Measurements from ENCODE around the gene GPRC5D.

The GPRC5D gene

DNA sequence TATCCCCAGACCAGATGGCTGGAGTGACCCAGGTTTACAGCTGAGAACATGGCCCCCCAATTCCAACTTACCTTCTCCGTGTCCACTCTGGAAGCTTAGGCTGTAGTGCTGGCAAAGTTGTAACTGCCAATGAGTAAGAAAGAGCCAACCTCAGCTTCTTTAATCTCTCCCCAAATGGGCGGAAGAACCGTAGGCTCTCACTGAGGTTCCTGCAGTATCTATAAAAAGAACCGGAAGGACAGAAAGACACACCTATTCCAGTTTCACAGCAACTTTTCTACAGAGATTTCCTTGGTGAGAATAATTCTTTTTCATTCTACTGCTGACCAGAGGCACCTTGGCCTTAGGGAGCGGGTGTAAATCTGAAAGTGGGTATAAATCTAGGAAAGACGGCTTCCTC lies at the start of gene GPRC5D:
Gene GPRC5D, minus strand, starts transcription at position 135 of the 400 bp plus-strand sequence. CDS start 1,786 bp downstream, outside the sequence.
- DNase-seq (ENCODE audit: low read depth), result no peak

GRCh38 chr12:13001775-13002040 lies 49.7 kb upstream of the GPRC5D start:
- no peak for DNase-seq (ENCODE audit: low read depth)

DNA sequence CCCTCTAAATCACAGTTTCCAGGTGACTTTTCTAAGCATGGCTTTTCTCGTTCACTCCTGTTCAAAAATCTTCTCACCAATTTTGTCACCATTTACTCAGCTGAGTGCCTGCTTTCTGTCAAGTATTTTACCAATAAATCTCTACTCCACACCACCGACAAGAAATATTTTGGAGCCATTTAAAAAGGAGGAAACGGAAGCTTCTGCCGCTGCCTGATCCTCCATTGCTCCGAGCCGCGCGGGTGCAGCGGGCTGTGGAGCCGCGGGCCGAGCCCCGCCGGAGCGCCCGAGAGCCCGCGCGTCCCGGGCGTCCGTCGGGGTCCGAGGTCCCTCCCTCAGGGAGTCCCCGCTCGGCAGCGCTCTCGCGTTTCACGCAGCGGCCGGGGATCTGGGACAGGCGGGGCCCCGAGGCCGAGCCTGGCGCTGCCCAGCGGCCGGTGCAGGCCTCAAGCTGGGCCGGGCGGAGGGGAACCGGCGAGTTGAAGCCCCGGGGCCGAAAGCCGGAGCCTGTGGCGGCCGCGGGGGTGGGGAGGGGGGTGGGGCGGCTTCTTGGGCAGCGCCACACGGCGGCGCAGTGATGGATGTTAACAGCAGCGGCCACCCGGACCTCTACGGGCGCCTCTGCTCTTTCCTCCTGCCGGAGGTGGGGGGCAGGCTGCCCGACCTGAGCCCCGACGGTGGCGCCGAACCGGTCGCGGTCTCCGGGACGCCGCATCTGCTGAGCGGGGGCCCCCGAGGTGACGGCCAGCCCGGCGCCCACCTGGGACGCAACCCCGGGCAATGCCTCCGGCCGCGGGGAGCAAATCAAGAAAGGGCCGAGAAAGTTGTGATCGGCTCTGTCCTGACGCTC lies 49.2 kb upstream of the GPRC5D start:
- DNase-seq (ENCODE audit: low read depth), result no peak

GRCh38 chr12:13000616-13000924 lies 48.6 kb upstream of the GPRC5D start:
- no peak for DNase-seq (ENCODE audit: low read depth)

DNA sequence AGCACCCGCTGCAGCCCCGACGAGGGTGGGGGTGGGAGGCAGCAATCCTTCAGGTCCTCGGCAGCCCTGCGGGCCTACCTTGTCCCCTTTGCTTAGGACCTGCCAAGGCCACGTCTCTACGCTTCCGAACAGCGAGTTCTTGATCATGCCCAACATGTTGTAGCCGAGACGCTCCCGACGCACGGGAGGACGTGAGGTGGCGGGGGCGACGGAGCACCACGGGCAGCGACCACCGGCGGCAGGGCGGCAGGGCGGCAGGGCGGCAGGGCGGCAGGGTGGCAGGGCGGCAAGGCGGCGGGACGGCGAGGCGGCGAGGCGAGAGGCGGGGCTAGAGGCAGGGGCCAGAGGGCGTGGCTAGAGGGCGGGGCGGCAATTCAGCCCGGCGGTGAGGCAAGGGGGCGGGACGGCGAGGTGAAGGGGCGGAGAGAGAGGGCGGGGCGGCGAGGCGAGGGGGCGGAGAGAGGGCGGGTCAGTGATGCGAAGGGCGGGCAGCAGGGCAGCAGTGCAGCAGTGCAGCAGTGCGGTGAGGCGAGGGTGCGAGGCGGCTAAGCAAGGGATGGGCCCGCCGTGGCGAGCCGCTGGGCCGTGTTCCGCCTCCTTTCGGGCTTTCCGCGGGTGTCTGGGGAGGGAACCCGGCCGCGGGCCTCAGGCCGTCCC lies 48.1 kb upstream of the GPRC5D start, which contains the start of gene HEBP1:
Gene HEBP1, minus strand, starts transcription at position 307 of the 657 bp plus-strand sequence. Its CDS starts 151 bp downstream, at position 156.
- DNase-seq (ENCODE audit: low read depth), result peak; percentile 93

- no peak for DNase-seq (ENCODE audit: low read depth)
Observed at GRCh38 chr12:12999271-12999958, 47.4 kb upstream of the GPRC5D start.

GRCh38 chr12:12998248-12998647 lies 46.3 kb upstream of the GPRC5D start:
- DNase-seq (ENCODE audit: low read depth), result no peak

- no peak for DNase-seq (ENCODE audit: low read depth)
Observed at GRCh38 chr12:12997734-12998133, 45.8 kb upstream of the GPRC5D start.

DNA sequence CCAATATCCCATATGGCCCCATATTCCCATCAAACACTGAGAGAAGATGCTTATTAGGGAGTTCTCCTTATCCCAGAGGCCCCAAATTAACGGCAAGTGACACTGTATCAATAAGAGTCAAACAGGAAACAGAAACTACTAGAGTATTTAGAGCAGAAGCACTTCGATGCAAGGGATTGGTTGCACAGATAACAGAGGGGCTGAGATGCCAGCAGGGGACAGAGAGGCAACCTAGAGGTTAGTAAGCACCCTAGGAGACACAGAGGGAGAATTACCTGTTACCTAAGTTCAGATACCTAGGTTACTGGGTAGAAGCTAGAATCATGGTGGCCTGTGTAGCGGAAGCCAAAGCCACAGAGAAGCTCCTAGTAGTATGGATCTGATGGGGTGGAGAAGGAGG lies 45.2 kb upstream of the GPRC5D start:
- DNase-seq (ENCODE audit: low read depth), result no peak

GRCh38 chr12:12996209-12996608 lies 44.2 kb upstream of the GPRC5D start:
- DNase-seq (ENCODE audit: low read depth), result no peak

GRCh38 chr12:12995088-12995487 lies 43.1 kb upstream of the GPRC5D start:
- DNase-seq (ENCODE audit: low read depth), result no peak

- DNase-seq (ENCODE audit: low read depth), result no peak
Observed at GRCh38 chr12:12993367-12993766, 41.4 kb upstream of the GPRC5D start.

DNA sequence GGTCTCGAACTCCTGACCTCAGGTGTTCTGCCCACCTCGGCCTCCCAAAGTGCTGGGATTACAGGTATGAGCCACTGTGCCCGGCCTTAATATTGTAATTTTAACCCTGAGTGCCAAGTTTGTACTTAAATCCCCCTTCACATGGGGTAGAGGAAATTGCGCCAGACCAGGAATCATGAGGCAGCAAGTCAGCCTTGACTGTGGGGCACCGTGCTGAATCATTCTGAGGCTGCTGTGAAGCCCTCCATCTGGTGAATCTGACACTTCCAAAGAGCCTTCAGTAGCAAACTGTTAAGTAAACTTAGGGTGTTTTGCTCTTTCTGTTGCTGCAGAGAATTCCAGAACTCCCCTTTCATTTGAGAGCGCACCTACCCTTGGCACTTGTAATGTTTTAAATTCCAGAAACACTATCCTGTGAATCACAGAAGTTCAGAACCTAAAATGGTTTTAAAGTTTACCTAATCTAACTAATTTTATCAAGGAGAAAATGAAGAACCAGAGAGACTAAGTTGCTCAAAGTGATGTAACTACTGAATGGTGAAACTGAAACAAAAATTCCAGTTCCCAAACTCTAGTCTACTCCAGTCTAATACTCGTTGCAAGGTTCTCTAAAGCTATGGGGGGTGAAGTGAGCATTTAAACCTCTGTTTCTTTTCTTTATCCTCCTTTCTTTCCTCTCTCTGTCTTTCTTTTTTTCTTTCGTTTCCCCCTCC lies 40.6 kb upstream of the GPRC5D start:
- no peak for DNase-seq (ENCODE audit: low read depth)

GRCh38 chr12:12990700-12991468 lies 38.9 kb upstream of the GPRC5D start:
- DNase-seq (ENCODE audit: low read depth), result no peak

GRCh38 chr12:12987421-12987820 lies 35.5 kb upstream of the GPRC5D start:
- DNase-seq (ENCODE audit: low read depth), result no peak

GRCh38 chr12:12986775-12987331 lies 34.9 kb upstream of the GPRC5D start:
- no peak for DNase-seq (ENCODE audit: low read depth)

GRCh38 chr12:12985817-12986408 lies 33.9 kb upstream of the GPRC5D start:
- no peak for DNase-seq (ENCODE audit: low read depth)

GRCh38 chr12:12984149-12984548 lies 32.2 kb upstream of the GPRC5D start:
- no peak for DNase-seq (ENCODE audit: low read depth)

GRCh38 chr12:12983420-12984035 lies 31.6 kb upstream of the GPRC5D start:
- no peak for DNase-seq (ENCODE audit: low read depth)

GRCh38 chr12:12982331-12982730 lies 30.4 kb upstream of the GPRC5D start:
- DNase-seq (ENCODE audit: low read depth), result no peak

All from stimulated activated CD4-positive, alpha-beta T cell treated with anti-CD3 and anti-CD28 coated beads, Interleukin-2, amount 100 ng/mL, for 4 hours (primary cell).